Breast epithelium (tissue), 4 donors: ENCODE results near the gene PRPSAP1. TPM values are rescaled to one million over a fixed set of nuclear protein-coding genes. Genes with fewer than 3 reads are reported as not detected.
"Not testable (repeated sequence)": the region's sequence is repeated elsewhere in the genome, so short reads cannot be mapped to it uniquely, and the experiment has no call there.

ENCODE experiments used
- DNase-seq, 2 donors: peaks; one replicate each; pipeline ENCODE4 v3.0.0-alpha.2; 2019; ENCODE audit warnings: low spot score in 2 of 2
- H3K27ac ChIP-seq, 2 donors: fragments of 200-600 bp; sonication (generic) in 1 of 2; one replicate each; pipeline ENCODE4 v1.5.1; 2016 to 2019; ENCODE audit warnings: mild to moderate bottlenecking in 1 of 2
- H3K27me3 ChIP-seq, 2 donors: fragments of 200-600 bp; sonication (generic) in 1 of 2; one replicate each; pipeline versions ENCODE4 v1.5.1 to v1.6.0; 2017 to 2019; ENCODE audit warnings: control low read depth in 1 of 2, mild to moderate bottlenecking in 1 of 2
- H3K36me3 ChIP-seq: fragments of 200-600 bp; one replicate; pipeline ENCODE4 v1.5.1; 2019
- H3K4me1 ChIP-seq, 2 donors: fragments of 200-600 bp; sonication (generic); one replicate each; pipeline ENCODE4 v1.5.1; 2016 to 2019; ENCODE audit warnings: control low read depth in 1 of 2
- H3K4me3 ChIP-seq, 3 donors: fragments of 200-600 bp; sonication (generic); 1 replicate in 2 of 3; 2 replicates in 1 of 3; pipeline ENCODE4 v1.5.1; 2016 to 2019; ENCODE audit warnings: mild to moderate bottlenecking in 3 of 3, moderate library complexity in 2 of 3
- H3K9me3 ChIP-seq, 2 donors: fragments of 200-600 bp; sonication (generic) in 1 of 2; one replicate each; pipeline ENCODE4 v1.5.1; 2016 to 2019; ENCODE audit warnings: control low read depth in 1 of 2
- CTCF ChIP-seq, 3 donors: fragments of 450-650 bp; IDR thresholded peaks; one replicate each; pipeline ENCODE4 v1.5.1; 2016 to 2017; ENCODE audit warnings: antibody characterized with exemption in 3 of 3, mild to moderate bottlenecking in 3 of 3, moderate library complexity in 3 of 3
- POLR2A ChIP-seq: fragments of 450-650 bp; IDR thresholded peaks from one replicate; pipeline ENCODE4 v1.6.1; 2016; ENCODE audit warnings: antibody characterized with exemption, mild to moderate bottlenecking, moderate library complexity
- POLR2AphosphoS5 ChIP-seq, 3 donors: sonication (generic); formaldehyde crosslinking; IDR thresholded peaks; one replicate each; pipeline ENCODE4 v1.6.1; 2017; ENCODE audit warnings: antibody characterized with exemption in 3 of 3
- intact Hi-C: fragments of 100-400 bp; cut with DNase I; formaldehyde crosslinking; loops from one replicate; pipeline ENCODE4 v1.15.1; 2023; ENCODE audit warnings: low total_unique reads
- total RNA-seq, 3 donors: library from RNA; depleted of rRNA; stranded (reverse); fragments of >200 nt; gene quantifications; one replicate each; pipeline ENCODE4 v1.1.0, GENCODE V29; 2016

The PRPSAP1 gene
- total RNA-seq, 3 donors from 2014 or later, result 71.4 to 110 (median 78.3) TPM

- no peak for DNase-seq
- TF ChIP-seq POLR2AphosphoS5 (IDR thresholded peaks at IDR 0.05) (no peak), CTCF (IDR thresholded peaks at IDR 0.05) (no peak), POLR2A (no peak)
- no peak overlapping the region for H3K27ac ChIP-seq
- H3K9me3 ChIP-seq, result no peaks in the 10 kb centered on the region
- no peaks in the 10 kb centered on the region for H3K27me3 ChIP-seq
- H3K36me3 ChIP-seq, result peaks cover 5% of the 10 kb centered on the region
- intact Hi-C loops, result loop anchor here (5.0 kb wide), 1 partner anchor 90 kb away; no protein-coding TSS in a partner anchor
- no peak overlapping the region for H3K4me3 ChIP-seq
- no peaks in the 10 kb centered on the region for H3K4me1 ChIP-seq
These were observed 46.3 kb downstream of the PRPSAP1 start for GRCh38 chr17:76307299-76307965.

GRCh38 chr17:76305135-76305454, 48.6 kb downstream of the PRPSAP1 start:
- not testable (repeated sequence) for H3K36me3 ChIP-seq, H3K4me3 ChIP-seq, H3K27ac ChIP-seq, H3K9me3 ChIP-seq, H3K27me3 ChIP-seq, H3K4me1 ChIP-seq, DNase-seq
- intact Hi-C loops, result loop anchor here (5.0 kb wide), 1 partner anchor 92 kb away; no protein-coding TSS in a partner anchor

- H3K27me3 ChIP-seq, result no peaks in the 10 kb centered on the region
- H3K36me3 ChIP-seq, result no peaks in the 10 kb centered on the region
- H3K27ac ChIP-seq, result no peak overlapping the region
- no peaks in the 10 kb centered on the region for H3K4me1 ChIP-seq
- TF ChIP-seq CTCF (IDR thresholded peaks at IDR 0.05) (no peak), POLR2AphosphoS5 (IDR thresholded peaks at IDR 0.05) (no peak), POLR2A (no peak)
- DNase-seq, result no peak
- no peaks in the 10 kb centered on the region for H3K9me3 ChIP-seq
- no peak overlapping the region for H3K4me3 ChIP-seq
- intact Hi-C loops, result loop anchor here (5.0 kb wide), 1 partner anchor 93 kb away; no protein-coding TSS in a partner anchor
These were observed 49.2 kb downstream of the PRPSAP1 start for GRCh38 chr17:76304226-76305134.

- Histone ChIP-seq H3K4me3 (no peak overlapping the region), H3K27ac (no peak overlapping the region), H3K36me3 (no peaks in the 10 kb centered on the region), H3K27me3 (no peaks in the 10 kb centered on the region), H3K9me3 (no peaks in the 10 kb centered on the region), H3K4me1 (no peaks in the 10 kb centered on the region)
- intact Hi-C loops, result no loop called here
- DNase-seq, result no peak
- TF ChIP-seq POLR2A (no peak), POLR2AphosphoS5 (IDR thresholded peaks at IDR 0.05) (no peak), CTCF (IDR thresholded peaks at IDR 0.05) (no peak)
These were observed 56.3 kb downstream of the PRPSAP1 start for GRCh38 chr17:76297436-76297835.

- Histone ChIP-seq H3K4me3 (no peak overlapping the region), H3K9me3 (no peaks in the 10 kb centered on the region), H3K27ac (no peak overlapping the region), H3K4me1 (no peaks in the 10 kb centered on the region), H3K36me3 (no peaks in the 10 kb centered on the region), H3K27me3 (no peaks in the 10 kb centered on the region)
- no peak for DNase-seq
- intact Hi-C loops, result no loop called here
- TF ChIP-seq POLR2AphosphoS5 (IDR thresholded peaks at IDR 0.05) (no peak), CTCF (IDR thresholded peaks at IDR 0.05) (no peak), POLR2A (no peak)
These were observed 56.8 kb downstream of the PRPSAP1 start for GRCh38 chr17:76296889-76297288.
